ENCODE results near the gene PLEKHB2.
A peak's percentile ranks its signal among the peaks of the same experiment; 100 is the strongest.
"Not testable (repeated sequence)": the region's sequence is repeated elsewhere in the genome, so short reads cannot be mapped to it uniquely, and the experiment has no call there.

PLEKHB2 gene

GRCh38 chr2:131093696-131094462, 11.3 kb upstream of the PLEKHB2 start:
- peak; percentile 11 for DNase-seq (ENCODE audit: low read depth)

GRCh38 chr2:131094463-131095281, 10.5 kb upstream of the PLEKHB2 start:
- no peak for DNase-seq (ENCODE audit: low read depth)

GRCh38 chr2:131103165-131103564, 2.0 kb upstream of the PLEKHB2 start:
- no peak for DNase-seq (ENCODE audit: low read depth)

- peak; percentile 18 for DNase-seq (ENCODE audit: low read depth)
Observed at GRCh38 chr2:131104487-131105155, 515 bp upstream of the PLEKHB2 start.

GRCh38 chr2:131105950-131106801, 1.0 kb downstream of the PLEKHB2 start:
- DNase-seq (ENCODE audit: low read depth) = peak; percentile 48

GRCh38 chr2:131112529-131112928, 7.4 kb downstream of the PLEKHB2 start:
- DNase-seq (ENCODE audit: low read depth) = no peak

GRCh38 chr2:131113566-131114227, 8.6 kb downstream of the PLEKHB2 start:
- no peak for DNase-seq (ENCODE audit: low read depth)

GRCh38 chr2:131114950-131115349, 9.8 kb downstream of the PLEKHB2 start:
- DNase-seq (ENCODE audit: low read depth) = not testable (repeated sequence)

GRCh38 chr2:131115752-131116151, 10.6 kb downstream of the PLEKHB2 start:
- no peak for DNase-seq (ENCODE audit: low read depth)

GRCh38 chr2:131120815-131121317, 15.7 kb downstream of the PLEKHB2 start:
- DNase-seq (ENCODE audit: low read depth) = no peak

GRCh38 chr2:131121464-131121863, 16.3 kb downstream of the PLEKHB2 start:
- DNase-seq (ENCODE audit: low read depth) = no peak

GRCh38 chr2:131122496-131122895, 17.4 kb downstream of the PLEKHB2 start:
- no peak for DNase-seq (ENCODE audit: low read depth)

- no peak for DNase-seq (ENCODE audit: low read depth)
Observed at GRCh38 chr2:131123192-131123591, 18.1 kb downstream of the PLEKHB2 start.

- DNase-seq (ENCODE audit: low read depth) = no peak
Observed at GRCh38 chr2:131125195-131125757, 20.1 kb downstream of the PLEKHB2 start.

- no peak for DNase-seq (ENCODE audit: low read depth)
Observed at GRCh38 chr2:131126436-131126835, 21.3 kb downstream of the PLEKHB2 start.

GRCh38 chr2:131127076-131127475, 21.9 kb downstream of the PLEKHB2 start:
- no peak for DNase-seq (ENCODE audit: low read depth)

- no peak for DNase-seq (ENCODE audit: low read depth)
Observed at GRCh38 chr2:131127981-131128380, 22.8 kb downstream of the PLEKHB2 start.

- DNase-seq (ENCODE audit: low read depth) = no peak
Observed at GRCh38 chr2:131130298-131130596, 25.1 kb downstream of the PLEKHB2 start.

- DNase-seq (ENCODE audit: low read depth) = no peak
Observed at GRCh38 chr2:131132729-131133128, 27.6 kb downstream of the PLEKHB2 start.

- no peak for DNase-seq (ENCODE audit: low read depth)
Observed at GRCh38 chr2:131140581-131140980, 35.4 kb downstream of the PLEKHB2 start.

- DNase-seq (ENCODE audit: low read depth) = no peak
Observed at GRCh38 chr2:131142849-131143248, 37.7 kb downstream of the PLEKHB2 start.
